ENCODE measurements around the gene TLE6.

- TF ChIP-seq CTCF (IDR thresholded peaks at IDR 0.05 in 4 of 5, conservative IDR thresholded peaks at IDR 0.05 in 1 of 5), result no peak
- no peak for TF ChIP-seq POLR2A (IDR thresholded peaks at IDR 0.05)
Measured at GRCh38 chr19:2994588-2995131, 17.3 kb downstream of the TLE6 start.
